Panc1 (cell line): ENCODE results near the gene CORO7. TPM values are rescaled to one million over a fixed set of nuclear protein-coding genes. Genes with fewer than 3 reads are reported as not detected.

Experiments
- ATAC-seq: fragments of 200-7000 bp; cut with Tn5 transposase; 2 replicates; pipeline ENCODE4 v1.9.1; 2020; ENCODE audit warnings: mild to moderate bottlenecking, moderate library complexity
- BruUV-seq: library from RNA; stranded (reverse); fragments of 400-500 nt; replicated peaks from 2 replicates; lab custom pipeline; 2021; lab: Mats Ljungman, UMichigan
- CTCF ChIA-PET: fragments of 300-600 bp; sonication (Branson Sonifier 250); formaldehyde crosslinking; loops from one replicate; lab custom pipeline; 2022; ENCODE audit warnings: antibody characterized with exemption; lab: Charles Lee
- POLR2A ChIA-PET: fragments of 300-600 bp; sonication (Branson Sonifier 250); formaldehyde crosslinking; loops from one replicate; lab custom pipeline; 2022; ENCODE audit warnings: antibody characterized with exemption; lab: Charles Lee
- DNase-seq: peaks from one replicate; pipeline ENCODE4 v3.0.0-alpha.2; 2010; ENCODE audit warnings: low read depth, low spot score
- H3K27ac ChIP-seq: 2 replicates; pipeline ENCODE4 v1.5.1; 2011; ENCODE audit warnings: mild to moderate bottlenecking, low read length, inconsistent platforms
- H3K27me3 ChIP-seq: fragments of 200-500 bp; sonication (Bioruptor generic); 2 replicates; pipeline ENCODE4 v1.6.0; 2014; ENCODE audit warnings: low read length, inconsistent platforms; ENCODE audit not compliant: control insufficient read depth, insufficient read depth
- H3K36me3 ChIP-seq: fragments of 200-500 bp; sonication (Bioruptor generic); 2 replicates; pipeline ENCODE4 v1.5.1; 2014; ENCODE audit warnings: inconsistent platforms, mild to moderate bottlenecking, low read length, moderate library complexity; ENCODE audit not compliant: control insufficient read depth, insufficient read depth
- H3K4me1 ChIP-seq: 2 replicates; pipeline ENCODE4 v1.5.1; 2011; ENCODE audit warnings: inconsistent platforms, mild to moderate bottlenecking, low read length, moderate library complexity; ENCODE audit not compliant: control insufficient read depth, insufficient read depth
- H3K4me3 ChIP-seq, 2 experiments: 2 replicates each; pipeline ENCODE4 v1.5.1; 2011 to 2012; ENCODE audit warnings: low read depth in 2 of 2, low read length in 2 of 2, mild to moderate bottlenecking in 2 of 2, inconsistent platforms in 1 of 2, moderate library complexity in 1 of 2
- H3K9me3 ChIP-seq: fragments of 200-500 bp; sonication (Bioruptor generic); 2 replicates; pipeline ENCODE4 v1.5.1; 2014; ENCODE audit warnings: low read depth, mild to moderate bottlenecking, inconsistent platforms, low read length, moderate library complexity; ENCODE audit not compliant: control insufficient read depth, insufficient read depth
- CTCF ChIP-seq: fragments of 450-650 bp; IDR thresholded peaks from 2 replicates; pipeline ENCODE4 v1.5.1; 2017; ENCODE audit warnings: mild to moderate bottlenecking
- POLR2AphosphoS5 ChIP-seq: IDR thresholded peaks from 2 replicates; pipeline ENCODE4 v1.6.1; 2012; ENCODE audit warnings: mild to moderate bottlenecking, low read depth, low read length, moderate library complexity
- REST ChIP-seq, 2 experiments: IDR thresholded peaks; 2 replicates each; pipeline ENCODE4 v1.6.1; 2011 to 2012; ENCODE audit warnings: low read depth in 2 of 2, control low read depth in 1 of 2, low read length in 1 of 2, mild to moderate bottlenecking in 1 of 2, moderate library complexity in 1 of 2; ENCODE audit not compliant: insufficient read depth in 1 of 2
- SIN3A ChIP-seq: IDR thresholded peaks from 2 replicates; pipeline ENCODE4 v1.6.1; 2012; ENCODE audit warnings: low read depth, mild to moderate bottlenecking, low read length, moderate library complexity, borderline replicate concordance; ENCODE audit not compliant: insufficient read depth
- TCF7L2 ChIP-seq: IDR thresholded peaks from 2 replicates; pipeline ENCODE4 v1.6.1; 2011; ENCODE audit warnings: mild to moderate bottlenecking, low read depth, low read length, inconsistent platforms
- in situ Hi-C: cut with HindIII; loops from 2 replicates; pipeline ENCODE4 v1.10.0; 2016; ENCODE audit warnings: low sequenced_read_pairs, low pct_unique_long_range_greater_than_20kb
- intact Hi-C: fragments of 100-400 bp; cut with micrococcal nuclease; formaldehyde crosslinking; loops from one replicate; pipeline ENCODE4 v1.10.0; 2022; ENCODE audit not compliant: unreplicated experiment
- total RNA-seq: library from RNA; stranded (reverse); gene quantifications from one replicate; pipeline ENCODE4 v1.2.1, GENCODE V29; 2021; ENCODE audit not compliant: unreplicated experiment

The CORO7 gene
- total RNA-seq, 1 experiment from 2014 or later = 37.5 TPM

- ChIA-PET CTCF (interaction anchor here (0.7 kb wide), 1 partner anchor 31 kb away, joined by 3 read pairs; no protein-coding TSS in a partner anchor), POLR2A (interaction anchor here (0.6 kb wide), 1 partner anchor 31 kb away, joined by 5 read pairs; no protein-coding TSS in a partner anchor)
- DNase-seq (no peak), ATAC-seq (no peak)
- TF ChIP-seq POLR2AphosphoS5 = no peak; the same call in 1 of the 2 replicates
- TF ChIP-seq TCF7L2 = no peak
- TF ChIP-seq REST (IDR thresholded peaks at IDR 0.05; ENCODE audit: insufficient read depth in 1 of 2, low read depth in 2 of 2, low read length in 1 of 2) = no peak
- TF ChIP-seq CTCF = no peak
- no peak for TF ChIP-seq SIN3A
- intact Hi-C loops = no loop called here
- no peak overlapping the region for H3K4me3 ChIP-seq
- H3K36me3 ChIP-seq = no peaks in the 10 kb centered on the region; the same call in 1 of the 2 replicates
- BruUV-seq = no TSS peak
- peak overlapping the region; percentile 92 for H3K27ac ChIP-seq
- H3K27me3 ChIP-seq = no peaks in the 10 kb centered on the region
- no peaks in the 10 kb centered on the region for H3K9me3 ChIP-seq
- in situ Hi-C loops = no loop called here
- H3K4me1 ChIP-seq = peaks cover 87% of the 10 kb centered on the region
Observed at GRCh38 chr16:4321286-4322120, 94.9 kb downstream of the CORO7 start.

- intact Hi-C loops = no loop called here
- Histone ChIP-seq H3K9me3 (no peaks in the 10 kb centered on the region), H3K27me3 (no peaks in the 10 kb centered on the region), H3K27ac (peak overlapping the region; percentile 92), H3K4me3 (peak overlapping the region in 1 of 2 experiments; percentile 17; a peak in 1 of 4 replicates), H3K36me3 (no peaks in the 10 kb centered on the region; the same call in 1 of the 2 replicates), H3K4me1 (peaks cover 80% of the 10 kb centered on the region)
- BruUV-seq = no TSS peak
- TF ChIP-seq REST (IDR thresholded peaks at IDR 0.05; ENCODE audit: insufficient read depth in 1 of 2, low read depth in 2 of 2, low read length in 1 of 2) = no peak
- no peak for TF ChIP-seq POLR2AphosphoS5
- TF ChIP-seq TCF7L2 = no peak
- no peak for TF ChIP-seq CTCF
- TF ChIP-seq SIN3A = no peak
- no peak for DNase-seq
- in situ Hi-C loops = no loop called here
- POLR2A ChIA-PET = interaction anchor here (0.6 kb wide), 1 partner anchor 31 kb away, joined by 5 read pairs; no protein-coding TSS in a partner anchor
- no peak for ATAC-seq
- CTCF ChIA-PET = interaction anchor here (0.6 kb wide), 1 partner anchor 44 kb away, joined by 14 read pairs; no protein-coding TSS in a partner anchor
Observed at GRCh38 chr16:4320571-4321137, 95.7 kb downstream of the CORO7 start.
